H9 (cell line): ENCODE measurements around the gene HRC. TPM values are rescaled to one million over a fixed set of nuclear protein-coding genes. Genes with fewer than 3 reads are reported as not detected.

Experiments
- DNase-seq: peaks from one replicate; pipeline ENCODE4 v3.0.0-alpha.2; 2017
- H2AFZ ChIP-seq: one replicate; pipeline ENCODE4 v1.6.1; 2013; ENCODE audit warnings: mild to moderate bottlenecking, low read length, control low read depth, moderate library complexity
- H2AK5ac ChIP-seq: 2 replicates; pipeline ENCODE4 v1.6.1; 2013; ENCODE audit warnings: low read length, control low read depth, mixed read lengths; ENCODE audit not compliant: insufficient read length
- H2BK120ac ChIP-seq: one replicate; pipeline ENCODE4 v1.6.1; 2013; ENCODE audit warnings: low read depth, mild to moderate bottlenecking, low read length, control low read depth, inconsistent platforms; ENCODE audit not compliant: poor library complexity, severe bottlenecking
- H2BK12ac ChIP-seq: 2 replicates; pipeline ENCODE4 v1.6.1; 2013; ENCODE audit warnings: low read length, control low read depth, mixed read lengths, low read depth; ENCODE audit not compliant: insufficient read length
- H2BK15ac ChIP-seq: 2 replicates; pipeline ENCODE4 v1.6.1; 2013; ENCODE audit warnings: low read depth, low read length, control low read depth
- H2BK20ac ChIP-seq: one replicate; pipeline ENCODE4 v1.6.1; 2013; ENCODE audit warnings: low read depth, mild to moderate bottlenecking, low read length, control low read depth, inconsistent platforms; ENCODE audit not compliant: poor library complexity, severe bottlenecking
- H2BK5ac ChIP-seq: 2 replicates; pipeline ENCODE4 v1.6.1; 2013; ENCODE audit warnings: low read length, control low read depth, mixed read lengths; ENCODE audit not compliant: insufficient read length
- H3K14ac ChIP-seq: 2 replicates; pipeline ENCODE4 v1.6.1; 2013; ENCODE audit warnings: low read length, control low read depth; ENCODE audit not compliant: insufficient read depth
- H3K18ac ChIP-seq: 2 replicates; pipeline ENCODE4 v1.6.1; 2013; ENCODE audit warnings: low read depth, mild to moderate bottlenecking, mixed read lengths, low read length, control low read depth; ENCODE audit not compliant: insufficient read length
- H3K23ac ChIP-seq: 2 replicates; pipeline ENCODE4 v1.6.1; 2013; ENCODE audit warnings: low read length, control low read depth, mixed read lengths, low read depth; ENCODE audit not compliant: insufficient read length
- H3K23me2 ChIP-seq: 2 replicates; pipeline ENCODE4 v1.6.1; 2013; ENCODE audit warnings: low read depth, mild to moderate bottlenecking, mixed read lengths, low read length, control low read depth; ENCODE audit not compliant: insufficient read length, poor library complexity, severe bottlenecking
- H3K27ac ChIP-seq: 2 replicates; pipeline ENCODE4 v1.5.1; 2013; ENCODE audit warnings: low read length, control low read depth, mixed read lengths, low read depth; ENCODE audit not compliant: insufficient read length
- H3K27me3 ChIP-seq: 2 replicates; pipeline ENCODE4 v1.6.1; 2013; ENCODE audit warnings: low read length, control low read depth, inconsistent platforms; ENCODE audit not compliant: insufficient read depth
- H3K4ac ChIP-seq: 2 replicates; pipeline ENCODE4 v1.6.1; 2013; ENCODE audit warnings: low read depth, mild to moderate bottlenecking, control low read depth, inconsistent platforms, low read length, moderate library complexity
- H3K4me1 ChIP-seq: 2 replicates; pipeline ENCODE4 v1.6.1; 2013; ENCODE audit warnings: low read length, control low read depth, inconsistent platforms; ENCODE audit not compliant: insufficient read depth
- H3K4me2 ChIP-seq: 2 replicates; pipeline ENCODE4 v1.6.1; 2013; ENCODE audit warnings: low read length, control low read depth, mixed read lengths; ENCODE audit not compliant: insufficient read length, insufficient read depth
- H3K56ac ChIP-seq: 2 replicates; pipeline ENCODE4 v1.6.1; 2013; ENCODE audit warnings: low read depth, mild to moderate bottlenecking, mixed read lengths, low read length, control low read depth; ENCODE audit not compliant: insufficient read length
- H3K79me1 ChIP-seq: 2 replicates; pipeline ENCODE4 v1.6.1; 2013; ENCODE audit warnings: low read depth, mild to moderate bottlenecking, moderate library complexity, low read length, control low read depth, inconsistent platforms; ENCODE audit not compliant: insufficient read depth, poor library complexity, severe bottlenecking
- H3K79me2 ChIP-seq: 2 replicates; pipeline ENCODE4 v1.6.1; 2013; ENCODE audit warnings: low read length, control low read depth, inconsistent platforms; ENCODE audit not compliant: insufficient read depth
- H3K9ac ChIP-seq: 2 replicates; pipeline ENCODE4 v1.6.1; 2013; ENCODE audit warnings: low read length, control low read depth, mixed read lengths; ENCODE audit not compliant: insufficient read length; ENCODE audit errors: extremely low read depth
- H3K9me3 ChIP-seq: one replicate; pipeline ENCODE4 v1.6.1; 2013; ENCODE audit warnings: low read depth, low read length, inconsistent platforms; ENCODE audit not compliant: control insufficient read depth
- H3T11ph ChIP-seq: one replicate; pipeline ENCODE4 v1.6.1; 2013; ENCODE audit warnings: mild to moderate bottlenecking, low read length, control low read depth, inconsistent platforms
- H4K20me1 ChIP-seq: one replicate; pipeline ENCODE4 v1.6.1; 2013; ENCODE audit not compliant: control insufficient read depth, insufficient read length, insufficient read depth
- H4K5ac ChIP-seq: 2 replicates; pipeline ENCODE4 v1.6.1; 2013; ENCODE audit warnings: low read depth, mild to moderate bottlenecking, mixed read lengths, low read length, control low read depth; ENCODE audit not compliant: insufficient read length
- H4K8ac ChIP-seq: replicated peaks from 2 replicates; pipeline ENCODE4 v1.6.1; 2013; ENCODE audit warnings: low read length, control low read depth, mixed read lengths, low read depth; ENCODE audit not compliant: insufficient read length
- H4K91ac ChIP-seq: 2 replicates; pipeline ENCODE4 v1.6.1; 2013; ENCODE audit warnings: low read depth, mild to moderate bottlenecking, moderate library complexity, mixed read lengths, low read length, control low read depth; ENCODE audit not compliant: insufficient read length
- H3K27ac Mint-ChIP-seq, 3 experiments: 2 replicates in 2 of 3; 3 replicates in 1 of 3; pipeline ENCODE4 v1.8.0; 2020 to 2021; ENCODE audit warnings: mixed read lengths in 3 of 3, mild to moderate bottlenecking in 1 of 3, moderate library complexity in 1 of 3
- H3K27me3 Mint-ChIP-seq: 2 replicates; pipeline ENCODE4 v1.8.0; 2021; ENCODE audit warnings: low read depth, mild to moderate bottlenecking, moderate library complexity, mixed read lengths
- H3K36me3 Mint-ChIP-seq, 3 experiments: 2 replicates in 2 of 3; 3 replicates in 1 of 3; pipeline ENCODE4 v1.8.0; 2020 to 2021; ENCODE audit warnings: low read depth in 3 of 3, mixed read lengths in 3 of 3; ENCODE audit not compliant: insufficient read depth in 1 of 3
- H3K4me1 Mint-ChIP-seq, 2 experiments: 2 replicates each; pipeline ENCODE4 v1.8.0; 2020; ENCODE audit warnings: mixed read lengths in 2 of 2
- H3K4me3 Mint-ChIP-seq, 2 experiments: 2 replicates in 1 of 2; 3 replicates in 1 of 2; pipeline ENCODE4 v1.8.0; 2020 to 2021; ENCODE audit warnings: mild to moderate bottlenecking in 2 of 2, mixed read lengths in 2 of 2, moderate library complexity in 1 of 2
- H3K9me3 Mint-ChIP-seq, 2 experiments: 2 replicates in 1 of 2; 3 replicates in 1 of 2; pipeline ENCODE4 v1.8.0; 2020; ENCODE audit warnings: mild to moderate bottlenecking in 2 of 2, mixed read lengths in 2 of 2, moderate library complexity in 1 of 2
- whole genome bisulfite sequencing: extraction: QIAGEN DNeasy Blood & Tissue Kit; methylation state at CpG from one replicate; pipeline ENCODE4 v1.1.7; 2013; ENCODE audit warnings: missing lambda C conversion rate, low lambda C conversion rate, mixed read lengths; ENCODE audit not compliant: insufficient read length; ENCODE audit errors: extremely low coverage; 5-methylcytosine and 5-hydroxymethylcytosine counted together
- total RNA-seq: library from RNA; stranded (reverse); gene quantifications from 2 replicates; pipeline ENCODE4 v1.2.1, GENCODE V29; 2021
- TF ChIP-seq, protein P1 (sequence below): fragments of 200-600 bp; sonication (generic); conservative IDR thresholded peaks from 3 replicates; pipeline ENCODE4 v1.8.0; 2021; ENCODE audit warnings: antibody characterized with exemption, mild to moderate bottlenecking

Gene HRC
- total RNA-seq, 1 experiment from 2014 or later: 1.8 TPM

DNA sequence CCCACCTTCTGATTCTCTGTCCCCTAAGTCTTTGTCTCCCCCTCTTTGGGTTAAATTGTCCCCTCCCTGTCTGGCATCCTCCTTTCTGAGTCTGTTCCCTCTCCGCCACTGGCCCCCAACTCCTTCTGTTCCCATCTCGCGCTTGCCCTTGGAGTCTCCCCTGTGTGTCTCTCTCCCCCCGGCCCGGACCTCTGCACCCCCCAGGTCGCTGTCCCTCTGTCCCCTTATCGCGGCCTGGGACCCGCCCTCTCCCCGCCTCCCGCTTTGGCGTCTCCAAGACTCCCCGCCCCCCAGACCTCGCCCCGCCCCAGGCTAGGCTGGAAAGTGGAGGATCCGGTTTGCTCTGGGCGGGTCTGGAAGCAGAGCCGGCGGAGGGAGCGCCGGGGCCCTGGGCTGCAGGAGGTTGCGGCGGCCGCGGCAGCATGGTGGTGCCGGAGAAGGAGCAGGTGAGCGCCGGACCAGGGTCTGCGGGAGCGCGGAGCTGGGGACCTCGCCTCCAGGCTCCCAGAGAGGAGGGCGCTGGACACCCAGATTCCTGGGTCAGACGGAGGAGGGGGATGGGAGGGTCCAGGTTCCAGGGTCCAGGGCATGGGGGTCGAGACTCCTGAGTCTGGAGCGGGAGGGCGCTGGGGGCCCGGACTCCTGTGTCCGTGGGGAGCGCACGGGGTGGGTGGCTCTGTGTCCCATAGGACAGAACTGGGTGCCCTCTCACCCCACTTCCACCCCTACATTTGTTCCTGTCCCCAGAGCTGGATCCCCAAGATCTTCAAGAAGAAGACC lies 2.4 kb upstream of the HRC start, which contains the start of gene TRPM4:
Gene TRPM4, plus strand, starts transcription at position 348 of the 780 bp plus-strand sequence. Its CDS starts 75 bp downstream, at position 423.
- H2BK120ac ChIP-seq: no peak within 1 kb of the TSS
- Mint-ChIP-seq H3K9me3 (peaks cover 0 to 6% of the 10 kb centered on the region in 2 experiments; a peak in 3 of 5 replicates), H3K27ac (peak within 1 kb of the TSS in 1 of 3 experiments; percentile 74; a peak in 2 of 7 replicates), H3K27me3 (peaks cover 46% of the 10 kb centered on the region), H3K4me3 (peak within 1 kb of the TSS; percentile 75 to 78), H3K36me3 (peaks cover 0 to 15% (median 0%) of the 10 kb centered on the region in 3 experiments; a peak in 3 of 7 replicates), H3K4me1 (peaks cover 18 to 39% of the 10 kb centered on the region in 2 experiments)
- H2AFZ ChIP-seq: peak within 1 kb of the TSS; percentile 17
- H3K4me2 ChIP-seq: peak within 1 kb of the TSS; percentile 87
- H2AK5ac ChIP-seq: no peak within 1 kb of the TSS
- peaks cover 14% of the 10 kb centered on the region for H3K23me2 ChIP-seq
- no peaks in the 10 kb centered on the region for H4K20me1 ChIP-seq
- no peak within 1 kb of the TSS for H2BK5ac ChIP-seq
- H4K91ac ChIP-seq: no peak within 1 kb of the TSS
- H3K18ac ChIP-seq: peak within 1 kb of the TSS; percentile 93
- H3K14ac ChIP-seq: peak within 1 kb of the TSS; percentile 97
- peaks cover 7% of the 10 kb centered on the region; the same call in 1 of the 2 replicates for H3K4me1 ChIP-seq
- H3K4ac ChIP-seq: no peak within 1 kb of the TSS
- H2BK20ac ChIP-seq: no peak within 1 kb of the TSS
- peak within 1 kb of the TSS; percentile 79 for H3K9ac ChIP-seq
- no peak within 1 kb of the TSS for H3K27ac ChIP-seq
- H3K9me3 ChIP-seq: no peaks in the 10 kb centered on the region
- H3K56ac ChIP-seq: no peak within 1 kb of the TSS
- no peak within 1 kb of the TSS for H2BK15ac ChIP-seq
- H3K23ac ChIP-seq: no peak within 1 kb of the TSS
- TF ChIP-seq, protein P1, sequence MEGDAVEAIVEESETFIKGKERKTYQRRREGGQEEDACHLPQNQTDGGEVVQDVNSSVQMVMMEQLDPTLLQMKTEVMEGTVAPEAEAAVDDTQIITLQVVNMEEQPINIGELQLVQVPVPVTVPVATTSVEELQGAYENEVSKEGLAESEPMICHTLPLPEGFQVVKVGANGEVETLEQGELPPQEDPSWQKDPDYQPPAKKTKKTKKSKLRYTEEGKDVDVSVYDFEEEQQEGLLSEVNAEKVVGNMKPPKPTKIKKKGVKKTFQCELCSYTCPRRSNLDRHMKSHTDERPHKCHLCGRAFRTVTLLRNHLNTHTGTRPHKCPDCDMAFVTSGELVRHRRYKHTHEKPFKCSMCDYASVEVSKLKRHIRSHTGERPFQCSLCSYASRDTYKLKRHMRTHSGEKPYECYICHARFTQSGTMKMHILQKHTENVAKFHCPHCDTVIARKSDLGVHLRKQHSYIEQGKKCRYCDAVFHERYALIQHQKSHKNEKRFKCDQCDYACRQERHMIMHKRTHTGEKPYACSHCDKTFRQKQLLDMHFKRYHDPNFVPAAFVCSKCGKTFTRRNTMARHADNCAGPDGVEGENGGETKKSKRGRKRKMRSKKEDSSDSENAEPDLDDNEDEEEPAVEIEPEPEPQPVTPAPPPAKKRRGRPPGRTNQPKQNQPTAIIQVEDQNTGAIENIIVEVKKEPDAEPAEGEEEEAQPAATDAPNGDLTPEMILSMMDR: no peak
- no peak within 1 kb of the TSS for H2BK12ac ChIP-seq
- no peaks in the 10 kb centered on the region for H3K79me2 ChIP-seq
- no peaks in the 10 kb centered on the region for H3K79me1 ChIP-seq
- no peak within 1 kb of the TSS for H3T11ph ChIP-seq
- H3K27me3 ChIP-seq: no peaks in the 10 kb centered on the region; the same call in 1 of the 2 replicates
- peak; percentile 92 for DNase-seq
- no CpG with 5 or more reads among the region's 41 CpGs for WGBS
- no peak within 1 kb of the TSS for H4K8ac ChIP-seq
- H4K5ac ChIP-seq: no peak within 1 kb of the TSS
